CD4-positive, alpha-beta T cell (primary cell): ENCODE data around the gene ZIC1. TPM values are rescaled to one million over a fixed set of nuclear protein-coding genes. Genes with fewer than 3 reads are reported as not detected.

Experiments
- ATAC-seq: fragments of 200-7000 bp; cut with Tn5 transposase; one replicate; pipeline ENCODE4 v1.10.0; 2022; ENCODE audit warnings: mild to moderate bottlenecking; ENCODE audit not compliant: poor library complexity
- CTCF ChIA-PET: fragments of 350-600 bp; sonication (Branson Sonifier 250); formaldehyde crosslinking; loops from one replicate; lab custom pipeline; 2021; ENCODE audit warnings: antibody characterized with exemption, inconsistent platforms; lab: Charles Lee
- POLR2A ChIA-PET: fragments of 350-600 bp; sonication (Branson Sonifier 250); formaldehyde crosslinking; loops from one replicate; lab custom pipeline; 2021; ENCODE audit warnings: antibody characterized with exemption, inconsistent platforms; lab: Charles Lee
- DNase-seq, 14 experiments: peaks; one replicate each; pipeline ENCODE4 v3.0.0-alpha.2; 2013 to 2020; ENCODE audit warnings: mixed read lengths in 2 of 14
- H3K27ac ChIP-seq, 2 donors: one replicate each; pipeline versions ENCODE4 v1.5.1 to v1.7.0; 2013; ENCODE audit warnings: low read length in 2 of 2, low read depth in 1 of 2, mild to moderate bottlenecking in 1 of 2
- H3K27me3 ChIP-seq, 2 experiments: 1 replicate in 1 of 2; 2 replicates in 1 of 2; pipeline versions ENCODE4 v1.6.1 to v1.7.0; 2013; ENCODE audit warnings: low read length in 2 of 2, control low read depth in 1 of 2, mild to moderate bottlenecking in 1 of 2, moderate library complexity in 1 of 2; ENCODE audit not compliant: insufficient read depth in 2 of 2, control insufficient read depth in 1 of 2
- H3K36me3 ChIP-seq: one replicate; pipeline ENCODE4 v1.6.1; 2013; ENCODE audit warnings: low read length, control low read depth; ENCODE audit not compliant: insufficient read depth
- H3K4me1 ChIP-seq: one replicate; pipeline ENCODE4 v1.6.1; 2013; ENCODE audit warnings: low read length, control low read depth; ENCODE audit not compliant: insufficient read depth
- H3K4me3 ChIP-seq: one replicate; pipeline ENCODE4 v1.5.1; 2013; ENCODE audit warnings: mild to moderate bottlenecking, low read length, moderate library complexity
- H3K9me3 ChIP-seq, 2 experiments: 1 replicate in 1 of 2; 2 replicates in 1 of 2; pipeline versions ENCODE4 v1.6.1 to v1.7.0; 2013; ENCODE audit warnings: low read length in 2 of 2, mild to moderate bottlenecking in 2 of 2, control low read depth in 1 of 2, moderate library complexity in 1 of 2; ENCODE audit not compliant: control insufficient read depth in 1 of 2, insufficient read depth in 1 of 2
- H3K27ac Mint-ChIP-seq: one replicate; pipeline ENCODE4 v1.8.0; 2020; ENCODE audit warnings: mixed read lengths
- H3K27me3 Mint-ChIP-seq: one replicate; pipeline ENCODE4 v1.8.0; 2021; ENCODE audit warnings: mixed read lengths
- H3K36me3 Mint-ChIP-seq: one replicate; pipeline ENCODE4 v1.8.0; 2021; ENCODE audit warnings: low read depth, mixed read lengths
- H3K4me1 Mint-ChIP-seq: one replicate; pipeline ENCODE4 v1.8.0; 2021; ENCODE audit warnings: low read depth, mixed read lengths
- H3K4me3 Mint-ChIP-seq: one replicate; pipeline ENCODE4 v1.8.0; 2020; ENCODE audit warnings: mild to moderate bottlenecking, mixed read lengths
- H3K9me3 Mint-ChIP-seq: one replicate; pipeline ENCODE4 v1.8.0; 2020; ENCODE audit warnings: mixed read lengths
- intact Hi-C, 2 experiments: fragments of 100-400 bp; cut with DNase I in 1 of 2; cut with micrococcal nuclease in 1 of 2; formaldehyde crosslinking; loops; one replicate each; pipeline versions ENCODE4 v1.15.1 to v1.9.0; 2023 to 2025; cut with DNase I, micrococcal nuclease
- total RNA-seq, 174 experiments: library from RNA in 2 of 174; stranded (reverse) in 2 of 174; gene quantifications; one replicate each; pipeline ENCODE4 v1.2.3 and lab custom pipeline; 2021 to 2026
- TF ChIP-seq, protein P1 (sequence below): fragments of 200-600 bp; IDR thresholded peaks from one replicate; pipeline ENCODE4 v1.8.0; 2022; ENCODE audit warnings: antibody characterized with exemption, mild to moderate bottlenecking

Gene ZIC1
- total RNA-seq, 2 experiments from 2014 or later, result not detected

DNA sequence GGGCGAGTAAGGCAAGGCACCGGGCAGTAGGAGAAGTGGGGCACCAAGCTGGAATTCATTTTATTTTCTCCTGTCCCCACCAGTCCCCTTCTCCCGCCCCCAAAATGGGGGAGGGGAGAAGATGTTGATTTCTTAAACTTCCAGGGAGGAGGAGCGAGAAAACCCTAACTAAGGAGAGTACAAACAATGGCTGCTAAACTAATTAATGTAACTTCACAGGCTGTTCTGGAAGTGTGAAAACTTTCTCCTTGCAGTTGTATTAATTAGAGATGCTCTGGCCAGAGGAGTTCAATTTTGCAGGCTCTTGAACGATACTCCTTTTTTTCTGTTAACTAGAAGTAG, 14.3 kb upstream of the ZIC1 start:
- ATAC-seq (no peak), DNase-seq (no peak)
- TF ChIP-seq, protein P1, sequence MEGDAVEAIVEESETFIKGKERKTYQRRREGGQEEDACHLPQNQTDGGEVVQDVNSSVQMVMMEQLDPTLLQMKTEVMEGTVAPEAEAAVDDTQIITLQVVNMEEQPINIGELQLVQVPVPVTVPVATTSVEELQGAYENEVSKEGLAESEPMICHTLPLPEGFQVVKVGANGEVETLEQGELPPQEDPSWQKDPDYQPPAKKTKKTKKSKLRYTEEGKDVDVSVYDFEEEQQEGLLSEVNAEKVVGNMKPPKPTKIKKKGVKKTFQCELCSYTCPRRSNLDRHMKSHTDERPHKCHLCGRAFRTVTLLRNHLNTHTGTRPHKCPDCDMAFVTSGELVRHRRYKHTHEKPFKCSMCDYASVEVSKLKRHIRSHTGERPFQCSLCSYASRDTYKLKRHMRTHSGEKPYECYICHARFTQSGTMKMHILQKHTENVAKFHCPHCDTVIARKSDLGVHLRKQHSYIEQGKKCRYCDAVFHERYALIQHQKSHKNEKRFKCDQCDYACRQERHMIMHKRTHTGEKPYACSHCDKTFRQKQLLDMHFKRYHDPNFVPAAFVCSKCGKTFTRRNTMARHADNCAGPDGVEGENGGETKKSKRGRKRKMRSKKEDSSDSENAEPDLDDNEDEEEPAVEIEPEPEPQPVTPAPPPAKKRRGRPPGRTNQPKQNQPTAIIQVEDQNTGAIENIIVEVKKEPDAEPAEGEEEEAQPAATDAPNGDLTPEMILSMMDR, result no peak
- peaks cover 87 to 95% of the 10 kb centered on the region in 2 experiments for H3K27me3 ChIP-seq
- Mint-ChIP-seq H3K4me3 (no peak overlapping the region), H3K27me3 (peaks cover 83% of the 10 kb centered on the region), H3K4me1 (no peaks in the 10 kb centered on the region), H3K9me3 (no peaks in the 10 kb centered on the region), H3K27ac (no peak overlapping the region), H3K36me3 (no peaks in the 10 kb centered on the region)
- no peaks in the 10 kb centered on the region for H3K4me1 ChIP-seq
- H3K4me3 ChIP-seq, result no peak overlapping the region
- no peaks in the 10 kb centered on the region for H3K36me3 ChIP-seq
- H3K9me3 ChIP-seq, result peaks cover 11 to 78% of the 10 kb centered on the region in 2 experiments
- POLR2A ChIA-PET, result no interaction called here
- CTCF ChIA-PET, result no interaction called here
- intact Hi-C loops, result no loop called here
- H3K27ac ChIP-seq, result no peak overlapping the region

DNA sequence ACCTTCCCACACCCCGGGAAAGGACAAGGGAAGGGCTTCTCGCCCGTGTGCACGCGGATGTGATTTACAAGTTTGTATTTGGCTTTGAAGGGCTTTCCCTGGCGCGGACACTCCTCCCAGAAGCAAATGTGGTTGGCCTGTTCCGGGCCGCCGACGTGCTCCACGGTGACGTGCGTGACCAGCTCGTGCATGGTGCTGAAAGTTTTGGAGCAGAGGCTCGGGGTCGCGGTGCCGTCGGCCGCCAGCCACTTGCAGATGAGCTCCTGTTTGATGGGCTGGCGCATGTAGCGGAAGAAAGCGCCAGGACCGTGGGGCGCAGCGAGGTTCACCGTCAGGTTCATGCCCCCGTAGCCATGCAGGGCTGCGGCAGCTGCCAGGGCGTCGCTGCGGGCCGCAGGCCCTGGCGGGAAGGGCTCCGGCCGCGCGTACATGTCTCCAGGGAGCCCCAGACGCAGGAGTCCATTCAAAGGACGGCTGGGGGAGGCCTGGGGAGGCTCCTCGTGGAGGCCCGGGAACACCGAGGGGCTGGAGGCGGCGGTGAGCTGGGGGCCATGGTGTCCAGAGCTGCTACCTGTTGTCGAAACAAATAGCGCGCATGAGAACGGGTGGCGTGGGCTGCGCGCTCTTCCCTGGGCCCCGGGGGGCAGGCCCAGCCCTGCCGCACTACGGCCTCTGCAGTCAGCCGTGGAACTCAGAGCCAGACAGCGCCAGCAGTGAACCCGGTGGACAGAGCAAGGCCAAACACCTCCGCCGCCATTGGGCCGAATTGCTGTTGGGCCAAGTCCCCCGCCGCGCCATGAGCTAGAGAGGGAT, 13.1 kb upstream of the ZIC1 start:
- H3K27me3 Mint-ChIP-seq, result peaks cover 84% of the 10 kb centered on the region
- no peak overlapping the region for H3K27ac Mint-ChIP-seq
- Histone ChIP-seq H3K27me3 (peaks cover 84 to 95% of the 10 kb centered on the region in 2 experiments), H3K4me3 (no peak overlapping the region), H3K9me3 (peaks cover 8 to 68% of the 10 kb centered on the region in 2 experiments), H3K4me1 (no peaks in the 10 kb centered on the region), H3K36me3 (no peaks in the 10 kb centered on the region), H3K27ac (no peak overlapping the region)
- intact Hi-C loops, result no loop called here
- no peaks in the 10 kb centered on the region for H3K4me1 Mint-ChIP-seq
- H3K36me3 Mint-ChIP-seq, result no peaks in the 10 kb centered on the region
- TF ChIP-seq, protein P1, result no peak
- H3K9me3 Mint-ChIP-seq, result no peaks in the 10 kb centered on the region
- DNase-seq, result no peak
- CTCF ChIA-PET, result no interaction called here
- POLR2A ChIA-PET, result no interaction called here
- ATAC-seq, result no peak
- no peak overlapping the region for H3K4me3 Mint-ChIP-seq

DNA sequence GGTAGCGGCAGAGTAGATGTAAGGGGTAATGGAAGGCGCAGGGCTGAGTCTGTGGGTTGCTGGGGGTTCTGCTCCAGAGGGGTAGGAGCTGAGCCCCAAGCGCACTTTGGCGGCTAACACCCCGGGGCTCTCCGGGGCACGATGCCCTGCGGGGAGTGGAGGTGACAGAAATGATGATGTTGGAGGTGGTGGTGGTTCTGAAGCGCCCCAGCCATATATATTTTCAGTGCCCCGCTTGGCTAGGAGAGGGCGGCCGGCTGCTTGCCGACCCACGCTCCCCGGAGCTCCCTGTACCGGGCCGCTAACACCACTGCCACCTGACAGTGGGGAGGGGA, 12.5 kb upstream of the ZIC1 start:
- ATAC-seq (no peak), DNase-seq (no peak)
- Histone ChIP-seq H3K36me3 (no peaks in the 10 kb centered on the region), H3K9me3 (peaks cover 11 to 64% of the 10 kb centered on the region in 2 experiments), H3K27ac (no peak overlapping the region), H3K27me3 (peaks cover 81 to 97% of the 10 kb centered on the region in 2 experiments), H3K4me1 (no peaks in the 10 kb centered on the region), H3K4me3 (no peak overlapping the region)
- ChIA-PET CTCF (no interaction called here), POLR2A (no interaction called here)
- H3K27ac Mint-ChIP-seq, result no peak overlapping the region
- intact Hi-C loops, result no loop called here
- peaks cover 84% of the 10 kb centered on the region for H3K27me3 Mint-ChIP-seq
- H3K4me3 Mint-ChIP-seq, result no peak overlapping the region
- no peaks in the 10 kb centered on the region for H3K36me3 Mint-ChIP-seq
- H3K9me3 Mint-ChIP-seq, result no peaks in the 10 kb centered on the region
- TF ChIP-seq, protein P1, result no peak
- H3K4me1 Mint-ChIP-seq, result no peaks in the 10 kb centered on the region
